ENCODE results near the gene DRAP1.

GRCh38 chr11:65912845-65913244 is 6.4 kb upstream of the DRAP1 start:
- no peak for TF ChIP-seq CTCF (IDR thresholded peaks at IDR 0.05)
- no peak for TF ChIP-seq POLR2A (IDR thresholded peaks at IDR 0.05)
